HEK293T (cell line): ENCODE measurements around the gene EMC10.

Experiments used
- BHLHE40 ChIP-seq: fragments of 450-650 bp; IDR thresholded peaks from 2 replicates; pipeline ENCODE4 v1.6.1; 2016; ENCODE audit warnings: mild to moderate bottlenecking, moderate library complexity, borderline replicate concordance
- HDGF ChIP-seq: fragments of 450-650 bp; IDR thresholded peaks from 2 replicates; pipeline ENCODE4 v1.6.1; 2017; ENCODE audit warnings: antibody characterized with exemption, borderline replicate concordance
- L3MBTL2 ChIP-seq: fragments of 450-650 bp; conservative IDR thresholded peaks from 2 replicates; pipeline ENCODE4 v1.6.1; 2016; ENCODE audit warnings: mild to moderate bottlenecking
- LEF1 ChIP-seq: fragments of 450-650 bp; IDR thresholded peaks from 2 replicates; pipeline ENCODE4 v1.6.1; 2017; ENCODE audit warnings: mild to moderate bottlenecking, borderline replicate concordance
- SP1 ChIP-seq: fragments of 450-650 bp; IDR thresholded peaks from 2 replicates; pipeline ENCODE4 v1.6.1; 2017
- SUZ12 ChIP-seq: fragments of 450-650 bp; IDR thresholded peaks from 2 replicates; pipeline ENCODE4 v1.6.1; 2016; ENCODE audit warnings: mild to moderate bottlenecking

DNA sequence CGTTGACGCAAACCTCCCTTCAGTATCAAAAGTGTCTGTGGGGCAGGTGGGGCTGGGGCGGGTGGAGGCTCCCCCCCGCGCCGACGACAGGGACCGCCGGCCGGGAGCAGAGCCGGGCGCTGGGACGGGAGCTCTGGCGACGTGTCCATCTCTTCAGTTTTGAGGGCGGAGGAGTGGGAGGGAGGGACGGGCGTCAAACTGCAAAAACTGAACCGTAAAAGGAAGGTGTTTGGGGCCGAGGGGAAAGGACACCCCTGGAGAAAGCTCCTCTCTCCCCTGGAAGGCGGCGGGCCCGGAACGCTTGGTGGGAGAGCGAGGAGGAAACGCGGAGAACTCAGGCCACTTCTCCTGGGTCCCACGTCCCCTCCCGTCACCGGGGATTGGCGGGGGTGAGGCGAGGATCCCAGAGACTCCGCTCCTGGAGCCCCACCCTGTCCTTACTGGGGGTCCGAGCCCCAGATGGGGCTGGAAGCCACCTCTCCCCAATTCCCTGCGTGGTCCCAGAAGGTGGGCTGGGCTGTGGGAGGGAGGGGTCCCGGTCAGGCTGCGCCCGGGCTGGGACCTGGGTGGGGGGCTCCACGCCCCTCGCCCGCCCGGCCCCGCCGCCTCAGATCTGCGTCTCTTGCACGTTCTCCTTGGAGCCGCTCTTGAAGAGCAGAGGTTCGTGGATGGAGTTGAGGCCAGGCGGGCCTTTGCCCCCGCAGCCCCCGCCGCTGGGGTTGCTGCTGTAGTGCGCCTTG is 40.8 kb downstream of the EMC10 start:
- no peak for TF ChIP-seq SP1
- TF ChIP-seq SUZ12: no peak
- TF ChIP-seq HDGF: no peak
- TF ChIP-seq BHLHE40: no peak
- no peak for TF ChIP-seq L3MBTL2
- TF ChIP-seq LEF1: no peak
